Measurements from ENCODE around the gene HSBP1. TPM values are rescaled to one million over a fixed set of nuclear protein-coding genes. Genes with fewer than 3 reads are reported as not detected.

The HSBP1 gene
- 831 and 853 TPM in 2 replicates for polyA plus RNA-seq

GRCh38 chr16:83807710-83808572, at the start of gene HSBP1:
TSS of gene HSBP1 (plus strand) at chr16:83807978. CDS start at chr16:83808077, 99 bp downstream.

Other genes starting within 250 kb of the HSBP1 start
- 0.76 and 3.3 TPM in 2 replicates for gene MLYCD, start 91.1 kb downstream of the HSBP1 start, polyA plus RNA-seq
- not detected in 2 replicates for gene OSGIN1, start 145.3 kb downstream of the HSBP1 start, polyA plus RNA-seq
- 21.3 TPM in 1 of 2 replicates, not detected in the other for gene NECAB2, start 160.3 kb downstream of the HSBP1 start, polyA plus RNA-seq
- gene SLC38A8, start 234.8 kb downstream of the HSBP1 start, polyA plus RNA-seq, result not detected in 2 replicates